ENCODE measurements around the gene DDX28. TPM values are rescaled to one million over a fixed set of nuclear protein-coding genes. Genes with fewer than 3 reads are reported as not detected.

Gene DDX28
- total and polyA plus RNA-seq, 8 donors, result 2.1 to 7.4 (median 4.0) TPM

DNA sequence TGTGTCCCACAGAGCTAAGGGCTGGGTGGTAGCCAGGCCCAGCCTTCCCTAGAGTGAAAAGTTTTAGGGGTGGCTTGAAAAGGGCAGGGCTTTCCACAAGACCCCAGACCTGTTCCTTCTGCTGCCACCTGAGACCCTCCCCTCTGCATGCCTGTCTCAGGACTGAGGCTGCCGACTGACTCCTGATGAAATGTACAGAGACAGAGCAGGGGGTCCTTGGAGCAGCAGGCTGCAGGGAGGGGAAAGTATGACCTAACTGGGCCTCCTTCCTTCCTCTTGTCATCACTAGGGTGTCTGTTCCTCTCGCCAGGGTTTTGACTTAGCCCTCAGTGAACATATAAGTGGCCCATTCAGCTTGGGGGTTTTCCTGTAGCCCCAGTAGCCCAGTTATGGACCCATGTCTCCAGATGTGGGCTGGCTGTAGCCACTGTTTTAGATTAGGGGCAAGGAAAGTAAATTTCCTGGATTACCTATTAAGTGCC, 47.3 kb upstream of the DDX28 start:
- no peaks in the 10 kb centered on the region for H3K9me3 ChIP-seq
- 76 to 89% methylated on average over 2 of the region's 2 CpGs for WGBS, 2 donors
- no peak for TF ChIP-seq CTCF (IDR thresholded peaks at IDR 0.05)
- no peaks in the 10 kb centered on the region for H3K27me3 ChIP-seq
- no peak overlapping the region for H3K4me3 ChIP-seq
- intact Hi-C loops (cut with DNase I), result no loop called here
- no peak overlapping the region for H3K27ac ChIP-seq
- ATAC-seq (no peak), DNase-seq (no peak), FAIRE-seq (no peak)
- H3K4me1 ChIP-seq, result peaks cover 0 to 6% (median 0%) of the 10 kb centered on the region in 3 donors
- peaks cover 0 to 6% (median 0%) of the 10 kb centered on the region in 3 donors for H3K36me3 ChIP-seq

DNA sequence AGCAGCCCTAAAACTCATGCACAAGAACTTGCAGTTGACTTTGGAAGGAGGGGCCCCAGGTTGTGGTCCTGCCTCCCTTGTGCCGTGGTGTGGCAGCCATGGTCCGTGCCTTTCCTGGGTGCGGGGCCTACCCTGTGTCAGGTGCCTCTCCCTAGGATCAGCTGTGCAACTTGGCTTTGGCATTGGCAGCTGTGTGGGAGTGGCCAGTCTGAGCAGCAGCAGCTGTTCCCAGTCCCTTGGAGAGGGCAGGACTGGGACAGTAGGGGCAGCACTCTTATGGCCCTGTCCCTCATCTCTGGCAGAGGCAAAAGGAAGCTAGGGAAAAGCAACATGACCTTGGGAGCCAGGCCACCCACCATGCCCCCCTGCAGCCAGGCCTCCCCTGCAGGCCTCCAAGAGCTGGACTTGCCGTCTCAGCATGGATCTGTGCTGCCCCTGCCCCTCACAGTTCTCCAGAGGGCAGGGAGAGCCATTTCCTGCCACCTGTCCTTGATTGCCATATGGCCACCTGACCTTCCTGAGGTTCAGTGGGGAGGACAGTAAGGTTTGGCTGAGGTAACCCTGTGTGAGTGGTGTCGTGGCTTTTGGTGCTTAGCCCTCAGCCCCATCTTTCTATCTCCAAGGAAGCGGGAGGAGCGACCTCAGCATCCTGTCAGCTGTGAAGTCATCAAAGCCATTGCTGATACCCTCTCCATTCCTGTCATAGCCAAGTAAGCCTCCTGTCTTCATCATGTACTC, 46.6 kb upstream of the DDX28 start:
- FAIRE-seq, result no peak
- WGBS, 2 donors, result 64 to 67% methylated on average over 7 of the region's 7 CpGs

DNA sequence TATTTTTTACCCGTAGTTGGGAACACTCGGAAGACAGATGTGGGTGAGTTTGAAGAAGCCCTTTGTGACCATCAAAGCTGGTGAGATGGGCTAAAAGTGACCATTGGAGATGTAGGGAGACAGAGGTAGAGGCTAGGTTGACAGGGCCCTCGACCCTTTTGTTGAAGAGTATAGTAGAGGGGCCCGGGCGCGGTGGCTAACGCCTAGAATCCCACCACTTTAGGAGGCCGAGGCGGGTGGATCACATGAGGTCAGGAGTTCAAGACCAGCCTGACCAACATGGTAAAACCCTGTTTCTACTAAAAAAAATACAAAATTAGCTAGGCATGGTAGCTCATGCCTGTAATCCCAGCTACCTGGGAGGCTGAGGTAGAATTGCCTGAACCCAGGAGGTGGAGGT, 45.9 kb upstream of the DDX28 start:
- no peak overlapping the region for H3K27ac ChIP-seq
- H3K4me3 ChIP-seq, result no peak overlapping the region
- FAIRE-seq (no peak), ATAC-seq (no peak), DNase-seq (peak in 1 of 6 donors; percentile 13)
- peaks cover 0 to 6% (median 0%) of the 10 kb centered on the region in 3 donors for H3K36me3 ChIP-seq
- no peak for TF ChIP-seq CTCF (IDR thresholded peaks at IDR 0.05)
- WGBS, 2 donors, result 95 to 97% methylated on average over 9 of the region's 9 CpGs
- H3K9me3 ChIP-seq, result no peaks in the 10 kb centered on the region
- intact Hi-C loops (cut with DNase I), result no loop called here
- H3K27me3 ChIP-seq, result no peaks in the 10 kb centered on the region
- peaks cover 0 to 6% (median 0%) of the 10 kb centered on the region in 3 donors for H3K4me1 ChIP-seq

More for the DNA sequence above, 46.6 kb upstream of the DDX28 start:
- ATAC-seq (peak; percentile 78 to 94 (median 90)), DNase-seq (peak; percentile 58 to 83 (median 68))
- Histone ChIP-seq H3K36me3 (peaks cover 0 to 6% (median 0%) of the 10 kb centered on the region in 3 donors), H3K4me1 (peaks cover 0 to 6% (median 0%) of the 10 kb centered on the region in 3 donors), H3K27me3 (no peaks in the 10 kb centered on the region), H3K4me3 (no peak overlapping the region), H3K27ac (no peak overlapping the region), H3K9me3 (no peaks in the 10 kb centered on the region)
- TF ChIP-seq CTCF (IDR thresholded peaks at IDR 0.05), result no peak
- intact Hi-C loops (cut with DNase I), result no loop called here

DNA sequence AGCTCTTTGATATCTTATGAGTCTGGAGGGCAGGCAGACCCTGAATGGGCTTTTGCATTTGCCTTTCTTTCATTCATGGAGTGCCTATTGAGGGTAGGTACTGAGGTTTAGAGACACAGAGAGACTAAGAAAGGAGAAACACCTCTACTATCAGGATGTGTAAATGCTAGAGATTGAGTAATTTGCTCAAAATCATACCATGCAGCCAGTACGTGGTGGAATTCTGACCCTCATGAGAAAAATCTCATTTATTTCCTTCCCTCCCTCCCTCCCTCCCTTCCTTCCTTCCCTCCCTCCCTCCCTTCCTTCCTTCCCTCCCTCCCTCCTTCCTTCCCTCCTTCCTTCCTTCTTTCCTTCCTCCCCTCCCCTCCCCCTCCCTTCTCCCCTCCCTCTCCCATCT, 43.7 kb upstream of the DDX28 start:
- no peaks in the 10 kb centered on the region for H3K27me3 ChIP-seq

More for the DNA sequence above, 43.7 kb upstream of the DDX28 start:
- Histone ChIP-seq H3K4me3 (no peak overlapping the region), H3K36me3 (no peaks in the 10 kb centered on the region), H3K27ac (no peak overlapping the region), H3K4me1 (peaks cover 0 to 6% (median 0%) of the 10 kb centered on the region in 3 donors), H3K9me3 (no peaks in the 10 kb centered on the region)
- 68 to 72% methylated on average over 1 of the region's 1 CpG for WGBS, 2 donors
- FAIRE-seq (no peak), ATAC-seq (no peak), DNase-seq (no peak)
- intact Hi-C loops (cut with DNase I), result no loop called here
- no peak for TF ChIP-seq CTCF (IDR thresholded peaks at IDR 0.05)

All from pancreas (tissue), 10 donors.